Occipital lobe (tissue), 2 donors: Measurements from ENCODE around the gene ATP6V0B. TPM values are rescaled to one million over a fixed set of nuclear protein-coding genes. Genes with fewer than 3 reads are reported as not detected.
A peak's percentile ranks its signal among the peaks of the same experiment; 100 is the strongest.

ENCODE experiments used
- DNase-seq: peaks from one replicate; lab custom pipeline; 2025; lab: John Stamatoyannopoulos, UW
- total RNA-seq: library from RNA; depleted of rRNA; stranded (reverse); fragments of >200 nt; gene quantifications from one replicate; pipeline ENCODE4 v1.2.3, GENCODE V29; 2014

ATP6V0B gene
- total RNA-seq, 1 donor from 2014 or later = 183 TPM

- no peak for DNase-seq
Observed at GRCh38 chr1:43984855-43985254, 10.1 kb downstream of the ATP6V0B start.

- no peak for DNase-seq
Observed at GRCh38 chr1:43985984-43986595, 11.3 kb downstream of the ATP6V0B start.

GRCh38 chr1:43986712-43987111, 12.0 kb downstream of the ATP6V0B start:
- no peak for DNase-seq

GRCh38 chr1:43987159-43987902, 12.6 kb downstream of the ATP6V0B start:
- no peak for DNase-seq

- no peak for DNase-seq
Observed at GRCh38 chr1:43990271-43991199, 15.8 kb downstream of the ATP6V0B start.

GRCh38 chr1:43991200-43991475, 16.4 kb downstream of the ATP6V0B start:
- no peak for DNase-seq

GRCh38 chr1:43991476-43992231, 16.9 kb downstream of the ATP6V0B start, which contains the start of gene CCDC24:
Gene CCDC24 (plus strand): TSS chr1:43991599. CDS start chr1:43991879, 280 bp downstream.
- DNase-seq = peak; percentile 82

GRCh38 chr1:43992232-43992995, 17.7 kb downstream of the ATP6V0B start:
- DNase-seq = no peak

- no peak for DNase-seq
Observed at GRCh38 chr1:43993206-43993914, 18.6 kb downstream of the ATP6V0B start.

GRCh38 chr1:43994071-43994470, 19.3 kb downstream of the ATP6V0B start:
- no peak for DNase-seq

- no peak for DNase-seq
Observed at GRCh38 chr1:43994794-43995790, 20.3 kb downstream of the ATP6V0B start.

- DNase-seq = no peak
Observed at GRCh38 chr1:43995984-43996732, 21.4 kb downstream of the ATP6V0B start.

GRCh38 chr1:43996733-43997115, 22.0 kb downstream of the ATP6V0B start:
- no peak for DNase-seq

- DNase-seq = no peak
Observed at GRCh38 chr1:43997295-43997999, 22.7 kb downstream of the ATP6V0B start.

GRCh38 chr1:43998000-43998378, 23.2 kb downstream of the ATP6V0B start:
- DNase-seq = no peak

- no peak for DNase-seq
Observed at GRCh38 chr1:43999455-43999854, 24.7 kb downstream of the ATP6V0B start.

GRCh38 chr1:44000122-44000665, 25.4 kb downstream of the ATP6V0B start:
- no peak for DNase-seq
